B cell (primary cell): ENCODE data around the gene CD300LB. TPM values are rescaled to one million over a fixed set of nuclear protein-coding genes. Genes with fewer than 3 reads are reported as not detected.

Experiments used
- ATAC-seq: fragments of 200-7000 bp; cut with Tn5 transposase; one replicate; pipeline ENCODE4 v1.10.0; 2021; ENCODE audit warnings: low read depth, mild to moderate bottlenecking, moderate number of reproducible peaks, moderate library complexity
- CTCF ChIA-PET: fragments of 350-600 bp; sonication (Branson Sonifier 250); formaldehyde crosslinking; loops from one replicate; lab custom pipeline; 2021; ENCODE audit warnings: antibody characterized with exemption, inconsistent platforms; lab: Charles Lee
- POLR2A ChIA-PET: fragments of 350-600 bp; sonication (Branson Sonifier 250); formaldehyde crosslinking; loops from one replicate; lab custom pipeline; 2021; ENCODE audit warnings: antibody characterized with exemption; lab: Charles Lee
- DNase-seq: peaks from one replicate; pipeline ENCODE4 v3.0.0; 2013
- H2AFZ ChIP-seq: 2 replicates; pipeline ENCODE4 v1.6.1; 2012; ENCODE audit warnings: mild to moderate bottlenecking, low read depth, low read length; ENCODE audit not compliant: insufficient read depth, poor library complexity, severe bottlenecking
- H3K27ac ChIP-seq, 2 donors: 1 replicate in 1 of 2; 2 replicates in 1 of 2; pipeline ENCODE4 v1.5.1; 2012 to 2013; ENCODE audit warnings: low read length in 2 of 2, mild to moderate bottlenecking in 2 of 2, moderate library complexity in 1 of 2
- H3K27me3 ChIP-seq, 4 experiments: fragments of 200-600 bp in 1 of 4; sonication (generic) in 1 of 4; replicated peaks in 1 of 4; 1 replicate in 2 of 4; 2 replicates in 2 of 4; pipeline versions ENCODE4 v1.6.1 to v1.7.0; 2013 to 2016; ENCODE audit warnings: low read length in 3 of 4, mild to moderate bottlenecking in 2 of 4, mixed read lengths in 1 of 4, moderate library complexity in 1 of 4; ENCODE audit not compliant: insufficient read depth in 4 of 4, control insufficient read depth in 3 of 4; ENCODE audit errors: control extremely low read depth in 1 of 4
- H3K36me3 ChIP-seq, 2 experiments: replicated peaks in 1 of 2; 1 replicate in 1 of 2; 2 replicates in 1 of 2; pipeline versions ENCODE4 v1.6.1 to v1.7.1; 2013; ENCODE audit warnings: low read length in 1 of 2; ENCODE audit not compliant: insufficient read depth in 2 of 2, control insufficient read depth in 1 of 2; ENCODE audit errors: control extremely low read depth in 1 of 2, extremely low read depth in 1 of 2
- H3K4me1 ChIP-seq, 2 donors: fragments of 200-600 bp in 1 of 2; sonication (generic) in 1 of 2; 1 replicate in 1 of 2; 2 replicates in 1 of 2; pipeline versions ENCODE4 v1.5.1 to v1.6.1; 2013 to 2017; ENCODE audit warnings: low read length in 2 of 2; ENCODE audit not compliant: control insufficient read depth in 2 of 2, insufficient read depth in 2 of 2
- H3K4me2 ChIP-seq: replicated peaks from 2 replicates; pipeline ENCODE3; 2012; ENCODE audit warnings: mild to moderate bottlenecking, low read depth, low read length; ENCODE audit not compliant: poor library complexity, severe bottlenecking
- H3K4me3 ChIP-seq, 5 experiments: fragments of 200-600 bp in 1 of 5; sonication (generic) in 1 of 5; 1 replicate in 3 of 5; 2 replicates in 2 of 5; pipeline versions ENCODE4 v1.5.1 to v1.7.0; 2011 to 2016; ENCODE audit warnings: low read length in 4 of 5, mild to moderate bottlenecking in 4 of 5, low read depth in 2 of 5, control low read depth in 1 of 5, moderate library complexity in 1 of 5; ENCODE audit not compliant: insufficient read depth in 1 of 5; ENCODE audit errors: control extremely low read depth in 1 of 5, extremely low read depth in 1 of 5
- H3K79me2 ChIP-seq: fragments of 200-600 bp; sonication (generic); one replicate; pipeline ENCODE4 v1.6.0; 2016; ENCODE audit warnings: low read length; ENCODE audit not compliant: control insufficient read depth, insufficient read depth
- H3K9ac ChIP-seq: fragments of 200-600 bp; sonication (generic); 2 replicates; pipeline ENCODE4 v1.6.1; 2017; ENCODE audit warnings: mild to moderate bottlenecking, low read length, moderate library complexity
- H3K9me3 ChIP-seq, 3 donors: one replicate each; pipeline versions ENCODE4 v1.6.1 to v1.7.1; 2013; ENCODE audit warnings: low read length in 2 of 3; ENCODE audit not compliant: control insufficient read depth in 2 of 3, insufficient read depth in 1 of 3; ENCODE audit errors: control extremely low read depth in 1 of 3
- H4K20me1 ChIP-seq: 2 replicates; pipeline ENCODE4 v1.6.0; 2012; ENCODE audit warnings: mild to moderate bottlenecking, low read length; ENCODE audit not compliant: insufficient read depth, control insufficient read depth, poor library complexity, severe bottlenecking
- H3K27ac Mint-ChIP-seq: one replicate; pipeline ENCODE4 v1.8.0; 2021; ENCODE audit warnings: mixed read lengths
- H3K27me3 Mint-ChIP-seq: one replicate; pipeline ENCODE4 v1.8.0; 2021; ENCODE audit warnings: mixed read lengths
- H3K4me1 Mint-ChIP-seq: one replicate; pipeline ENCODE4 v1.8.0; 2021; ENCODE audit warnings: mixed read lengths
- H3K4me3 Mint-ChIP-seq: one replicate; pipeline ENCODE4 v1.8.0; 2021; ENCODE audit warnings: mixed read lengths
- H3K9me3 Mint-ChIP-seq: one replicate; pipeline ENCODE4 v1.8.0; 2022; ENCODE audit warnings: mixed read lengths; ENCODE audit not compliant: insufficient read depth
- EZH2 ChIP-seq: IDR thresholded peaks from 2 replicates; pipeline ENCODE4 v1.6.1; 2012; ENCODE audit warnings: borderline replicate concordance, low read depth, mild to moderate bottlenecking, moderate library complexity, low read length; ENCODE audit not compliant: insufficient read depth, poor library complexity, severe bottlenecking
- WGBS: methylation state at CpG from one replicate; pipeline ENCODE4 v1.1.5; 2013; ENCODE audit warnings: missing lambda C conversion rate; ENCODE audit not compliant: insufficient coverage; 5-methylcytosine and 5-hydroxymethylcytosine counted together
- intact Hi-C: fragments of 100-400 bp; cut with micrococcal nuclease; formaldehyde crosslinking; loops from one replicate; pipeline ENCODE4 v1.10.0; 2022
- polyA plus RNA-seq: library from polyadenylated mRNA; depleted of rRNA; stranded (reverse); fragments of >200 nt; gene quantifications from 2 replicates; pipeline ENCODE4 v1.2.3, GENCODE V29; 2012
- total RNA-seq, 2 donors: library from RNA; stranded (reverse); fragments of 120-200 nt in 1 of 2; gene quantifications; 1 replicate in 1 of 2; 2 replicates in 1 of 2; pipeline versions ENCODE4 v1.2.3 to v1.2.4, GENCODE V29; 2013 to 2022
- TF ChIP-seq, protein P1 (sequence below): fragments of 200-600 bp; IDR thresholded peaks from one replicate; pipeline ENCODE4 v1.8.0; 2022; ENCODE audit warnings: antibody characterized with exemption, mild to moderate bottlenecking

CD300LB gene
- total and polyA plus RNA-seq, 2 donors (not counting 1 experiment from before 2014, with no cell fraction given): 0.12 to 0.39 TPM

DNA sequence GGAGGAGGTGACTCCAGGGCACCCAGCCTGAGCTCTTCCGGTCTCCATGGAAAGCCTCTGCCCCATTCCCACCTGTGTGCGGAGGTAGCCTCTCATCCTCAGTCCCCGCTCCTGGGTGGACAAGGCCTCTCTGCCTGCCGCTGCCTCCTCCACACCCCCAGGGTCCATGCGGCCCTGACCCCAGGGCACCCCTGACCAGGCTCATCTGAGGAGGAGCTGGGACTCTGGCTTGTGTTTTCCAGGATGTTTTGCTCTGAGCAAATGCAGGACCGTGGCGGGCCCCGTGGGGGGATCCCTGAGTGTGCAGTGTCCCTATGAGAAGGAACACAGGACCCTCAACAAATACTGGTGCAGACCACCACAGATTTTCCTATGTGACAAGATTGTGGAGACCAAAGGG, 58.0 kb downstream of the CD300LB start:
- peaks cover 0 to 2% of the 10 kb centered on the region in 2 experiments for H3K36me3 ChIP-seq
- H3K27me3 ChIP-seq: no peaks in the 10 kb centered on the region
- H3K9me3 Mint-ChIP-seq: peaks cover 7% of the 10 kb centered on the region
- no peaks in the 10 kb centered on the region for H3K79me2 ChIP-seq
- no peak overlapping the region for H3K9ac ChIP-seq
- intact Hi-C loops: no loop called here
- H4K20me1 ChIP-seq: no peaks in the 10 kb centered on the region
- H3K4me3 ChIP-seq: no peak overlapping the region
- no peak overlapping the region for H3K4me2 ChIP-seq
- TF ChIP-seq, protein P1, sequence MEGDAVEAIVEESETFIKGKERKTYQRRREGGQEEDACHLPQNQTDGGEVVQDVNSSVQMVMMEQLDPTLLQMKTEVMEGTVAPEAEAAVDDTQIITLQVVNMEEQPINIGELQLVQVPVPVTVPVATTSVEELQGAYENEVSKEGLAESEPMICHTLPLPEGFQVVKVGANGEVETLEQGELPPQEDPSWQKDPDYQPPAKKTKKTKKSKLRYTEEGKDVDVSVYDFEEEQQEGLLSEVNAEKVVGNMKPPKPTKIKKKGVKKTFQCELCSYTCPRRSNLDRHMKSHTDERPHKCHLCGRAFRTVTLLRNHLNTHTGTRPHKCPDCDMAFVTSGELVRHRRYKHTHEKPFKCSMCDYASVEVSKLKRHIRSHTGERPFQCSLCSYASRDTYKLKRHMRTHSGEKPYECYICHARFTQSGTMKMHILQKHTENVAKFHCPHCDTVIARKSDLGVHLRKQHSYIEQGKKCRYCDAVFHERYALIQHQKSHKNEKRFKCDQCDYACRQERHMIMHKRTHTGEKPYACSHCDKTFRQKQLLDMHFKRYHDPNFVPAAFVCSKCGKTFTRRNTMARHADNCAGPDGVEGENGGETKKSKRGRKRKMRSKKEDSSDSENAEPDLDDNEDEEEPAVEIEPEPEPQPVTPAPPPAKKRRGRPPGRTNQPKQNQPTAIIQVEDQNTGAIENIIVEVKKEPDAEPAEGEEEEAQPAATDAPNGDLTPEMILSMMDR: no peak
- TF ChIP-seq EZH2: no peak
- H3K4me3 Mint-ChIP-seq: no peak overlapping the region
- no peak overlapping the region for H3K27ac ChIP-seq
- H3K27me3 Mint-ChIP-seq: peaks cover 9% of the 10 kb centered on the region
- no peak for ATAC-seq
- CTCF ChIA-PET: no interaction called here
- no peak overlapping the region for H2AFZ ChIP-seq
- WGBS: 90% methylated on average over 4 of the region's 8 CpGs
- H3K27ac Mint-ChIP-seq: no peak overlapping the region
- peaks cover 2 to 10% of the 10 kb centered on the region in 2 donors for H3K4me1 ChIP-seq
- no peak for DNase-seq
- H3K9me3 ChIP-seq: peaks cover 0 to 22% (median 11%) of the 10 kb centered on the region in 3 donors
- POLR2A ChIA-PET: no interaction called here
- peaks cover 3% of the 10 kb centered on the region for H3K4me1 Mint-ChIP-seq

- CTCF ChIA-PET: no interaction called here
- H3K4me1 Mint-ChIP-seq: peaks cover 2% of the 10 kb centered on the region
- no peaks in the 10 kb centered on the region for H3K79me2 ChIP-seq
- H3K4me3 Mint-ChIP-seq: no peak overlapping the region
- H3K27me3 ChIP-seq: no peaks in the 10 kb centered on the region
- no peak overlapping the region for H3K9ac ChIP-seq
- H3K27me3 Mint-ChIP-seq: peaks cover 9% of the 10 kb centered on the region
- H3K4me1 ChIP-seq: peaks cover 0 to 7% of the 10 kb centered on the region in 2 donors
- no peak overlapping the region for H3K27ac Mint-ChIP-seq
- peaks cover 0 to 2% of the 10 kb centered on the region in 2 experiments for H3K36me3 ChIP-seq
- no peak overlapping the region for H3K27ac ChIP-seq
- DNase-seq (no peak), ATAC-seq (no peak)
- POLR2A ChIA-PET: no interaction called here
- no peak for TF ChIP-seq EZH2
- TF ChIP-seq, protein P1: no peak
- H3K4me2 ChIP-seq: no peak overlapping the region
- intact Hi-C loops: no loop called here
- no peak overlapping the region for H2AFZ ChIP-seq
- peaks cover 7% of the 10 kb centered on the region for H3K9me3 Mint-ChIP-seq
- 97% methylated on average over 3 of the region's 4 CpGs for WGBS
- no peaks in the 10 kb centered on the region for H4K20me1 ChIP-seq
- H3K9me3 ChIP-seq: peaks cover 0 to 22% (median 11%) of the 10 kb centered on the region in 3 donors
- H3K4me3 ChIP-seq: no peak overlapping the region
Measured at GRCh38 chr17:74472890-74473289, 58.4 kb downstream of the CD300LB start.
